Smooth muscle cell (in vitro differentiated cells): ENCODE measurements around the gene GRIK3. TPM values are rescaled to one million over a fixed set of nuclear protein-coding genes. Genes with fewer than 3 reads are reported as not detected.

ENCODE experiments used
- DNase-seq: peaks from one replicate; lab custom pipeline; 2025; ENCODE audit not compliant: unreplicated experiment; lab: John Stamatoyannopoulos, UW
- H2AFZ ChIP-seq: fragments of 200-600 bp; sonication (generic); 2 replicates; pipeline ENCODE4 v1.6.0; 2016; ENCODE audit warnings: antibody characterized with exemption, low read depth, mild to moderate bottlenecking
- H3F3A ChIP-seq: fragments of 200-600 bp; sonication (generic); 2 replicates; pipeline ENCODE4 v1.6.0; 2017; ENCODE audit warnings: antibody characterized with exemption, low read depth
- H3K27ac ChIP-seq: fragments of 200-600 bp; sonication (generic); 2 replicates; pipeline ENCODE4 v1.5.1; 2016; ENCODE audit warnings: low read depth, mild to moderate bottlenecking
- H3K27me3 ChIP-seq: fragments of 200-600 bp; sonication (generic); 2 replicates; pipeline ENCODE4 v1.6.1; 2016; ENCODE audit warnings: low read depth, mild to moderate bottlenecking
- H3K36me3 ChIP-seq: fragments of 200-600 bp; sonication (generic); 2 replicates; pipeline ENCODE4 v1.5.1; 2016; ENCODE audit warnings: low read depth
- H3K4me1 ChIP-seq: fragments of 200-600 bp; sonication (generic); 2 replicates; pipeline ENCODE4 v1.5.1; 2016; ENCODE audit warnings: low read depth
- H3K4me2 ChIP-seq: fragments of 200-600 bp; sonication (generic); 2 replicates; pipeline ENCODE4 v1.6.0; 2016; ENCODE audit warnings: mild to moderate bottlenecking
- H3K4me3 ChIP-seq: fragments of 200-600 bp; sonication (generic); 2 replicates; pipeline ENCODE4 v1.5.1; 2016; ENCODE audit warnings: mild to moderate bottlenecking
- H3K79me2 ChIP-seq: fragments of 200-600 bp; sonication (generic); 2 replicates; pipeline ENCODE4 v1.6.0; 2016; ENCODE audit warnings: low read depth, mild to moderate bottlenecking
- H3K9ac ChIP-seq: fragments of 200-600 bp; sonication (generic); 2 replicates; pipeline ENCODE4 v1.6.0; 2016; ENCODE audit warnings: low read depth
- H3K9me3 ChIP-seq: fragments of 200-600 bp; sonication (generic); replicated peaks from 2 replicates; pipeline ENCODE4 v1.5.1; 2016; ENCODE audit warnings: low read depth
- H4K20me1 ChIP-seq: fragments of 200-600 bp; sonication (generic); 2 replicates; pipeline ENCODE4 v1.6.0; 2016; ENCODE audit warnings: low read depth
- WGBS: methylation state at CpG from one replicate; pipeline ENCODE4 v1.1.7; 2016; ENCODE audit warnings: low lambda C conversion rate; 5-methylcytosine and 5-hydroxymethylcytosine counted together
- polyA plus RNA-seq: library from polyadenylated mRNA; unstranded; fragments of >200 nt; fragmentation: Nextera tagmentation; extraction: Ambion mirVana; gene quantifications from 2 replicates; pipeline ENCODE4 v1.2.1, GENCODE V29; 2016
- total RNA-seq: library from RNA; depleted of rRNA; stranded (reverse); fragments of >200 nt; gene quantifications from 2 replicates; pipeline ENCODE4 v1.2.3, GENCODE V29; 2014
- TF ChIP-seq, protein P1 (sequence below): fragments of 200-600 bp; sonication (generic); IDR thresholded peaks from 2 replicates; pipeline ENCODE4 v1.5.1; 2017; ENCODE audit warnings: borderline replicate concordance, mild to moderate bottlenecking, antibody characterized with exemption; ENCODE audit not compliant: insufficient read depth, poor library complexity, severe bottlenecking

GRIK3 gene
- total and polyA plus RNA-seq, 2 experiments from 2014 or later = 0.04 TPM; not detected in 1

DNA sequence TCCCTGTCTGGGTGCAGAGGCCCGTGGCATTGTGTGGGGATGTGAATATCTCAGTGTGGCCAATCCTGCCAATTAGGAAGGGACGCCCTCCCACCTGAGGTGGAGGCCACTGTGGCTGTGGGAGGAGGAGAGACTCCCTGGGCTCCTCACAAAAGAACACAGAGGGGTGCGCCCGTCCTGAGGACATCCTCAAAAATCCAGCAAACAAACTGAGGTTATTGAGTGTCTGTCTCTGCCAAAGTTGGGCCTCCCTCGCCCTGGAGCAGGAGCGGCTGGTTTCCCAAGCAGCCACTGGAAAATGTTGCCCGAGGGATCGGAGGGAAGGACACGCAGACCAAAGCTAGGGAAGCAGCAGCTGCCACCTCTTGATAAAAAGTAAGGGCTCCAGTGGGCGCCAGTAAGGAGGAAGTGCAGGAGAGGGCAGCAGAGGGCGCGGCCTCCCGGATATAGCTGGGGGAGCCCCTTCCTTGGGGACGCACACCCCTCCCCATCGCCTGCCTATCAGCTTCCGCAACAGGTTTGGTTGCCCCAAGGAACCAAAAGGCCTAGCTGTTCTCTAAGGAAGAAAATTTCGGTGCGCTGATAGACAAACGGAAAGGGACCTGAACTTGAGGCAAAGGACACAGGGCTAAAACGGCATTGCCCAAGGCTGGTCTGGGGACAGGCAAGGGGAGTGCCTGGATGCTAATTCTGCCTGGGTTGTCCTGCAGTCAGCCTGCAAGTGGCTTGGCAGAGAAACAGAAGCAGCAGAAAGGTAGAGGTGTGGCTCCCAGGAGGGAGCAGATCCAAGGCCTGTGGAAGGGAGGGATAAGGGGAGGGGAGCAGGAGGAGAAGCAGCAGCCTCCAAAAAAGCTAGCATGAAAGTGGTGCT, 1.7 kb upstream of the GRIK3 start:
- H3K79me2 ChIP-seq = no peaks in the 10 kb centered on the region
- H3K4me3 ChIP-seq = no peak overlapping the region
- H3K36me3 ChIP-seq = no peaks in the 10 kb centered on the region
- H3K9ac ChIP-seq = no peak overlapping the region
- peaks cover 98% of the 10 kb centered on the region for H3K27me3 ChIP-seq
- no peaks in the 10 kb centered on the region for H3F3A ChIP-seq
- H3K9me3 ChIP-seq = no peaks in the 10 kb centered on the region
- no peak for DNase-seq
- no peak overlapping the region for H2AFZ ChIP-seq
- 10% methylated on average over 20 of the region's 20 CpGs for WGBS
- no peak overlapping the region for H3K4me2 ChIP-seq
- no peaks in the 10 kb centered on the region for H4K20me1 ChIP-seq
- peaks cover 51% of the 10 kb centered on the region for H3K4me1 ChIP-seq
- H3K27ac ChIP-seq = no peak overlapping the region
- TF ChIP-seq, protein P1, sequence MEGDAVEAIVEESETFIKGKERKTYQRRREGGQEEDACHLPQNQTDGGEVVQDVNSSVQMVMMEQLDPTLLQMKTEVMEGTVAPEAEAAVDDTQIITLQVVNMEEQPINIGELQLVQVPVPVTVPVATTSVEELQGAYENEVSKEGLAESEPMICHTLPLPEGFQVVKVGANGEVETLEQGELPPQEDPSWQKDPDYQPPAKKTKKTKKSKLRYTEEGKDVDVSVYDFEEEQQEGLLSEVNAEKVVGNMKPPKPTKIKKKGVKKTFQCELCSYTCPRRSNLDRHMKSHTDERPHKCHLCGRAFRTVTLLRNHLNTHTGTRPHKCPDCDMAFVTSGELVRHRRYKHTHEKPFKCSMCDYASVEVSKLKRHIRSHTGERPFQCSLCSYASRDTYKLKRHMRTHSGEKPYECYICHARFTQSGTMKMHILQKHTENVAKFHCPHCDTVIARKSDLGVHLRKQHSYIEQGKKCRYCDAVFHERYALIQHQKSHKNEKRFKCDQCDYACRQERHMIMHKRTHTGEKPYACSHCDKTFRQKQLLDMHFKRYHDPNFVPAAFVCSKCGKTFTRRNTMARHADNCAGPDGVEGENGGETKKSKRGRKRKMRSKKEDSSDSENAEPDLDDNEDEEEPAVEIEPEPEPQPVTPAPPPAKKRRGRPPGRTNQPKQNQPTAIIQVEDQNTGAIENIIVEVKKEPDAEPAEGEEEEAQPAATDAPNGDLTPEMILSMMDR = no peak

DNA sequence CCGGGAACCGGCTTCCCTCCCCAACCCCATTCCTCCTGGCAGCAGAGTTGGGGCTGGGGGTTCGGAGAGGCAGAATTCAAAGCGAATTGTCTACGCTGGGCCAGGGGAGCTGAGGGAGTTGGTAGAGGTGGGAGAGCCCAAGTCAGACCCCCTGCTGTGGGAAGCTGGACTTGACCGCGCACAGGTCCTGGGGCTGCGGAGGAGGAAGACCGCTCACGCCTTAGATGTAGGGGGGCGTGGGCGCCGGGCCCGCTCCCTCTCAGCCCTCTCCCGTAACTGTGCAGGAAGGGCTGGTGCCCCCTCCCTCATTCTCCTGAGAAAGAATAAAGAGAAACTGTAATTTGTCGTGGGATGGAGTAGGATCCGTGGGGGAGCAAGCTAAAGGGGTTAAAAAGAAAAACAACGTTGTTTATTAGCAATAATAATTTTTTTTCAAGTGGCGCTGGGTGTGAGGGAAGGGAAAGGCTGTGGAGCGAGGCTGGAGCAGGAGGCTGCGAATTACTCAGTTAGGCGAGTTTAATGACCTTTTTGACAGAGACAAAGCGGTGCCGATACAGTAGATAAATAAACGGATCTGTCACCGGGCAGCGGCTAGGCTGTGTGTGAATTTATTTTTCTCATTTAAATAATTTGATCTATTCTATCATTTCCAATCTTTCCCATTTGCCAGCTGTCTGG, 838 bp upstream of the GRIK3 start:
- peaks cover 98% of the 10 kb centered on the region for H3K27me3 ChIP-seq
- 6% methylated on average over 25 of the region's 27 CpGs for WGBS
- no peaks in the 10 kb centered on the region for H4K20me1 ChIP-seq
- no peaks in the 10 kb centered on the region for H3K36me3 ChIP-seq
- no peak overlapping the region for H3K27ac ChIP-seq
- no peak for DNase-seq
- H3K4me3 ChIP-seq = no peak overlapping the region
- H3F3A ChIP-seq = no peaks in the 10 kb centered on the region
- TF ChIP-seq, protein P1 = no peak
- no peak overlapping the region for H2AFZ ChIP-seq
- H3K9me3 ChIP-seq = no peaks in the 10 kb centered on the region
- H3K4me1 ChIP-seq = peaks cover 51% of the 10 kb centered on the region
- peak overlapping the region; percentile 48 for H3K4me2 ChIP-seq
- no peak overlapping the region for H3K9ac ChIP-seq
- no peaks in the 10 kb centered on the region for H3K79me2 ChIP-seq

DNA sequence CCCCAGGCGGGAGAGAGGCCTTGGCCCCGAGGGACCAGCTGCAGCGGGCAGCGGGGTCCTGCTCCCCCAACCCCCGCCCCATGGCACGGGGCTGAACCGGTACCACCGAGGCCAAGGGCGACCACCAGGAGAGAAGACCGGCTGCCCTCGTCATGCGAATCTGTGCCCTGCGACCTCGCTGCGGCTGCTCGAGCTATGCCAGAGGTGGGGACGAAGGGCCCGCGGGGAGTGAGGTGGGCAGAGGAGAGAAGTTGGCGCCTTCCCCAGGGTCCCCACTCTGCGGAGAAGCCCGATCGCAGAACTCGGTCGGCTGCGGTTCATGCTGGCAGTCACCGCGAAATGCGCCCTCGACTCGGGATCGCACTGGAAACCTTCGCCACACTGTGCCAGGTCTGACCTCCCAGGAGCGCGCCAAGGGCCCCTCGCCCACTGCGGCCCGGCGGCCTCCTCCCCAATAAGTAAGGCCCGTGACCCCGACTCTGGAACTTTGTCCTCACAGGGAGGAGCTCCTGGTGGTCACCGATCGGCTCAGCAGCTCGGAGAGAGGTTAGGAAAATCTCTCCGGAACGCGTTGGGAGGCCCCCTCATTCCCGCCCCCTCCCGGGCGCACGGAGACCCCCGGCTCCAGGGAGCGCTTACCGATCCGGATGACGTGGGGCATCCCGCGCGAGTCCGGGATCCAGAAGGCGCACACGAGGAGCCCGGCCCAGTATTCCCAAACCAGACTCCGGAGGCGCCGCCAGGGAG, 787 bp downstream of the GRIK3 start:
- H3K27me3 ChIP-seq = peaks cover 98% of the 10 kb centered on the region
- DNase-seq = no peak
- H3K36me3 ChIP-seq = no peaks in the 10 kb centered on the region
- H3K4me2 ChIP-seq = peak overlapping the region; percentile 51
- H3K79me2 ChIP-seq = no peaks in the 10 kb centered on the region
- TF ChIP-seq, protein P1 = no peak
- no peaks in the 10 kb centered on the region for H3F3A ChIP-seq
- WGBS = 4% methylated on average over 55 of the region's 66 CpGs
- no peak overlapping the region for H3K9ac ChIP-seq
- no peak overlapping the region for H2AFZ ChIP-seq
- peaks cover 52% of the 10 kb centered on the region for H3K4me1 ChIP-seq
- no peak overlapping the region for H3K27ac ChIP-seq
- H4K20me1 ChIP-seq = no peaks in the 10 kb centered on the region
- no peak overlapping the region for H3K4me3 ChIP-seq
- no peaks in the 10 kb centered on the region for H3K9me3 ChIP-seq
